ENCODE results near the gene CD59.

The CD59 gene

GRCh38 chr11:33655842-33656600, 80.2 kb downstream of the CD59 start:
- no peak for TF ChIP-seq CTCF (IDR thresholded peaks at IDR 0.05; ENCODE audit: poor library complexity, severe bottlenecking)
- ATAC-seq (ENCODE audit: low read depth): no peak
- no peak overlapping the region for H3K4me3 ChIP-seq (ENCODE audit: severe bottlenecking)
- no peaks in the 10 kb centered on the region for H3K9me3 ChIP-seq (ENCODE audit: severe bottlenecking)
- no peaks in the 10 kb centered on the region for H3K36me3 ChIP-seq (ENCODE audit: low read depth)
- no peaks in the 10 kb centered on the region for H3K27me3 ChIP-seq (ENCODE audit: insufficient read depth, poor library complexity, severe bottlenecking)
- H3K4me1 ChIP-seq (ENCODE audit: insufficient read depth, poor library complexity, severe bottlenecking): peaks cover 7% of the 10 kb centered on the region
- no peak overlapping the region for H3K27ac ChIP-seq (ENCODE audit: poor library complexity, severe bottlenecking)
- DNase-seq (ENCODE audit: low spot score): no peak

GRCh38 chr11:33654594-33654993, 81.6 kb downstream of the CD59 start:
- Histone ChIP-seq H3K4me1 (ENCODE audit: insufficient read depth, poor library complexity, severe bottlenecking) (peaks cover 7% of the 10 kb centered on the region), H3K9me3 (ENCODE audit: severe bottlenecking) (no peaks in the 10 kb centered on the region), H3K27ac (ENCODE audit: poor library complexity, severe bottlenecking) (no peak overlapping the region), H3K4me3 (ENCODE audit: severe bottlenecking) (no peak overlapping the region), H3K27me3 (ENCODE audit: insufficient read depth, poor library complexity, severe bottlenecking) (no peaks in the 10 kb centered on the region), H3K36me3 (ENCODE audit: low read depth) (no peaks in the 10 kb centered on the region)
- ATAC-seq (ENCODE audit: low read depth) (no peak), DNase-seq (ENCODE audit: low spot score) (no peak)
- no peak for TF ChIP-seq CTCF (IDR thresholded peaks at IDR 0.05; ENCODE audit: poor library complexity, severe bottlenecking)
